ENCODE data around the gene MX2. TPM values are rescaled to one million over a fixed set of nuclear protein-coding genes. Genes with fewer than 3 reads are reported as not detected.

MX2 gene
- total RNA-seq, 2 experiments from 2014 or later: 3.5 to 10.4 TPM

GRCh38 chr21:41441546-41441945 lies 79.7 kb downstream of the MX2 start:
- TF ChIP-seq, protein P1, sequence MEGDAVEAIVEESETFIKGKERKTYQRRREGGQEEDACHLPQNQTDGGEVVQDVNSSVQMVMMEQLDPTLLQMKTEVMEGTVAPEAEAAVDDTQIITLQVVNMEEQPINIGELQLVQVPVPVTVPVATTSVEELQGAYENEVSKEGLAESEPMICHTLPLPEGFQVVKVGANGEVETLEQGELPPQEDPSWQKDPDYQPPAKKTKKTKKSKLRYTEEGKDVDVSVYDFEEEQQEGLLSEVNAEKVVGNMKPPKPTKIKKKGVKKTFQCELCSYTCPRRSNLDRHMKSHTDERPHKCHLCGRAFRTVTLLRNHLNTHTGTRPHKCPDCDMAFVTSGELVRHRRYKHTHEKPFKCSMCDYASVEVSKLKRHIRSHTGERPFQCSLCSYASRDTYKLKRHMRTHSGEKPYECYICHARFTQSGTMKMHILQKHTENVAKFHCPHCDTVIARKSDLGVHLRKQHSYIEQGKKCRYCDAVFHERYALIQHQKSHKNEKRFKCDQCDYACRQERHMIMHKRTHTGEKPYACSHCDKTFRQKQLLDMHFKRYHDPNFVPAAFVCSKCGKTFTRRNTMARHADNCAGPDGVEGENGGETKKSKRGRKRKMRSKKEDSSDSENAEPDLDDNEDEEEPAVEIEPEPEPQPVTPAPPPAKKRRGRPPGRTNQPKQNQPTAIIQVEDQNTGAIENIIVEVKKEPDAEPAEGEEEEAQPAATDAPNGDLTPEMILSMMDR (conservative IDR thresholded peaks at IDR 0.05; ENCODE audit: low read length): no peak
- TF ChIP-seq EZH2phosphoT487 (IDR thresholded peaks at IDR 0.05; ENCODE audit: borderline replicate concordance, low read depth, low read length): no peak
- no peak overlapping the region for H2AFZ ChIP-seq (ENCODE audit: low read length)
- no peaks in the 10 kb centered on the region for H3K9me3 ChIP-seq (ENCODE audit: low read length)
- H4K20me1 ChIP-seq (ENCODE audit: insufficient read depth, low read length): no peaks in the 10 kb centered on the region
- ChIA-PET CTCF (ENCODE audit: unreplicated experiment) (no interaction called here), POLR2A (no interaction called here)
- no peak overlapping the region for H3K27ac ChIP-seq (ENCODE audit: low read depth, low read length, poor library complexity, severe bottlenecking)
- no peaks in the 10 kb centered on the region for H3K4me1 ChIP-seq (ENCODE audit: insufficient read depth, low read length, poor library complexity, severe bottlenecking)
- intact Hi-C loops (cut with micrococcal nuclease; ENCODE audit: unreplicated experiment): no loop called here
- H3K36me3 ChIP-seq (ENCODE audit: insufficient read depth, low read length): peaks cover 14% of the 10 kb centered on the region
- no peaks in the 10 kb centered on the region for H3K79me2 ChIP-seq (ENCODE audit: insufficient read depth, low read depth, low read length)
- no peak for DNase-seq (ENCODE audit: low spot score)
- BruUV-seq (replicated peaks): no TSS peak
- no peak overlapping the region for H3K4me3 ChIP-seq (ENCODE audit: low read depth, low read length, poor library complexity, severe bottlenecking)
- no peaks in the 10 kb centered on the region for H3K9me2 ChIP-seq (ENCODE audit: insufficient read depth, low read length)
- no peak overlapping the region for H3K4me2 ChIP-seq (ENCODE audit: low read length)

DNA sequence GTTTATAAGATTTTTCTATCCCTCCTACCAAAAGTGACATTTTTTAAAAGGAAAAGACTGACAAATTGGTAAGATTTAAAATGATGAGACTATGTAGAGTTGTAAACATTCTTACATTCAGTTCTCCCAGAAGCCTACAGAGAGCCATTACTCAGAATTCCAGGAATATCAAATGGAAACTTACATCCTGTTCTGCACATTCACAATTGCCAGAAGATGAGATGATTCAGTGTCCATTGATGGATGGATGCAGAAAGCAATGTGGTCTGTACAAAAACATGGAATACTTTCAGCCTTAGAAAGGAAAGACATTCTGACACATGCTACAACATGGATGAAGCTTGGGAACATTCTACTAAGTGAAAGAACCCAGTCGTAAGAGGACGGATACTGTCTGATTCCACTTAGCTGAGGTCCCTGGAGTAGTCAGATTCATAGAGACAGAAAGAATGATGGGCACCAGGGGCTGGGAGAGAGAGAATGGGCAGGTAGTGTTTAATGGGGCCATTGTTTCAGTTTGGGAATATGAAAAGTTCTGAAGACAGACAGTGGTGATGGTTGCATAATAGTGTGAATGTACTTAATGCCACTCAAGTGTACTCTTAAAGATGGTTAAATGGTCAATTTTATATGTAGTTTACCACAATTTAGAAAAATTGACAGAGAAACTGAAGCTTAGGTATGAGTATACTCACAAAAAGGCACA lies 80.8 kb downstream of the MX2 start:
- H3K4me3 ChIP-seq (ENCODE audit: low read depth, low read length, poor library complexity, severe bottlenecking): no peak overlapping the region
- no peak overlapping the region for H3K27ac ChIP-seq (ENCODE audit: low read depth, low read length, poor library complexity, severe bottlenecking)
- H3K9me3 ChIP-seq (ENCODE audit: low read length): no peaks in the 10 kb centered on the region
- no peaks in the 10 kb centered on the region for H3K79me2 ChIP-seq (ENCODE audit: insufficient read depth, low read depth, low read length)
- POLR2A ChIA-PET: no interaction called here
- no TSS peak for BruUV-seq (replicated peaks)
- CTCF ChIA-PET (ENCODE audit: unreplicated experiment): no interaction called here
- no peaks in the 10 kb centered on the region for H3K9me2 ChIP-seq (ENCODE audit: insufficient read depth, low read length)
- no peak overlapping the region for H3K4me2 ChIP-seq (ENCODE audit: low read length)
- TF ChIP-seq, protein P1 (conservative IDR thresholded peaks at IDR 0.05; ENCODE audit: low read length): no peak
- TF ChIP-seq EZH2phosphoT487 (IDR thresholded peaks at IDR 0.05; ENCODE audit: borderline replicate concordance, low read depth, low read length): no peak
- H3K4me1 ChIP-seq (ENCODE audit: insufficient read depth, low read length, poor library complexity, severe bottlenecking): no peaks in the 10 kb centered on the region
- H3K36me3 ChIP-seq (ENCODE audit: insufficient read depth, low read length): peaks cover 12% of the 10 kb centered on the region; the same call in 1 of the 2 replicates
- DNase-seq (ENCODE audit: low spot score): no peak
- no peak overlapping the region for H2AFZ ChIP-seq (ENCODE audit: low read length)
- intact Hi-C loops (cut with micrococcal nuclease; ENCODE audit: unreplicated experiment): no loop called here
- H4K20me1 ChIP-seq (ENCODE audit: insufficient read depth, low read length): no peaks in the 10 kb centered on the region

DNA sequence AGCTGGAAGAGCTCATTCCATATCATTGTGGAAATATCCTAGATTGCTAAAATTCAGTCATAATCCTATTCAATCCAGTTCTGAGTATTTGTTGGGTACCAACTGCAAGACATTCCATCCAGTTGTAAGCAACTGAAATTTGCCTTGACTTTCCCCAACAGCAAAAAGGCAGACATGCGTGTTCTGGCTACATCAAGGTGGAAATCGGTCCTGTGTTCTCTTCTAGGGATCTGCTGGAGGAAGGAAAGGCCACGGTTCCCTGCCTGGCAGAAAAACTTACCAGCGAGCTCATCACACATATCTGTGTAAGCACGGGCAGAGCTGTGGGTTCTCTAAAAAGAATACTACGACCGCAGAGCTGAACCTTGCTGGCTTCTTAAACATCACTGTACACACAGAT lies 81.7 kb downstream of the MX2 start:
- Histone ChIP-seq H2AFZ (ENCODE audit: low read length) (no peak overlapping the region), H3K9me2 (ENCODE audit: insufficient read depth, low read length) (no peaks in the 10 kb centered on the region), H3K27ac (ENCODE audit: low read depth, low read length, poor library complexity, severe bottlenecking) (no peak overlapping the region), H3K4me1 (ENCODE audit: insufficient read depth, low read length, poor library complexity, severe bottlenecking) (no peaks in the 10 kb centered on the region), H3K79me2 (ENCODE audit: insufficient read depth, low read depth, low read length) (no peaks in the 10 kb centered on the region), H4K20me1 (ENCODE audit: insufficient read depth, low read length) (no peaks in the 10 kb centered on the region), H3K4me2 (ENCODE audit: low read length) (no peak overlapping the region), H3K4me3 (ENCODE audit: low read depth, low read length, poor library complexity, severe bottlenecking) (no peak overlapping the region), H3K36me3 (ENCODE audit: insufficient read depth, low read length) (peaks cover 12% of the 10 kb centered on the region; the same call in 1 of the 2 replicates), H3K9me3 (ENCODE audit: low read length) (no peaks in the 10 kb centered on the region)
- no TSS peak for BruUV-seq (replicated peaks)
- POLR2A ChIA-PET: interaction anchor here (1.0 kb wide), 1 partner anchor 11 kb away, joined by 6 read pairs; no protein-coding TSS in a partner anchor
- intact Hi-C loops (cut with micrococcal nuclease; ENCODE audit: unreplicated experiment): no loop called here
- no peak for DNase-seq (ENCODE audit: low spot score)
- TF ChIP-seq, protein P1 (conservative IDR thresholded peaks at IDR 0.05; ENCODE audit: low read length): no peak
- CTCF ChIA-PET (ENCODE audit: unreplicated experiment): no interaction called here
